GM19328 (cell line): ENCODE measurements around the gene CHST13.
"Not testable (repeated sequence)": the region's sequence is repeated elsewhere in the genome, so short reads cannot be mapped to it uniquely, and the experiment has no call there.

Experiments used
- ATAC-seq: cut with Tn5 transposase; IDR thresholded peaks from one replicate; pipeline ENCODE4 v1.9.1; 2021; ENCODE audit warnings: mild to moderate bottlenecking, moderate library complexity; ENCODE audit not compliant: unreplicated experiment

Gene CHST13

GRCh38 chr3:126580746-126581145, 56.8 kb downstream of the CHST13 start:
- no peak for ATAC-seq

- ATAC-seq = no peak
Measured at GRCh38 chr3:126581569-126581968, 57.6 kb downstream of the CHST13 start.

GRCh38 chr3:126582311-126582710, 58.4 kb downstream of the CHST13 start:
- ATAC-seq = no peak

GRCh38 chr3:126591515-126591914, 67.6 kb downstream of the CHST13 start:
- ATAC-seq = not testable (repeated sequence)
